ENCODE measurements around the gene MRPL21.
A peak's percentile ranks its signal among the peaks of the same experiment; 100 is the strongest.
"Not testable (repeated sequence)": the region's sequence is repeated elsewhere in the genome, so short reads cannot be mapped to it uniquely, and the experiment has no call there.

The MRPL21 gene

DNA sequence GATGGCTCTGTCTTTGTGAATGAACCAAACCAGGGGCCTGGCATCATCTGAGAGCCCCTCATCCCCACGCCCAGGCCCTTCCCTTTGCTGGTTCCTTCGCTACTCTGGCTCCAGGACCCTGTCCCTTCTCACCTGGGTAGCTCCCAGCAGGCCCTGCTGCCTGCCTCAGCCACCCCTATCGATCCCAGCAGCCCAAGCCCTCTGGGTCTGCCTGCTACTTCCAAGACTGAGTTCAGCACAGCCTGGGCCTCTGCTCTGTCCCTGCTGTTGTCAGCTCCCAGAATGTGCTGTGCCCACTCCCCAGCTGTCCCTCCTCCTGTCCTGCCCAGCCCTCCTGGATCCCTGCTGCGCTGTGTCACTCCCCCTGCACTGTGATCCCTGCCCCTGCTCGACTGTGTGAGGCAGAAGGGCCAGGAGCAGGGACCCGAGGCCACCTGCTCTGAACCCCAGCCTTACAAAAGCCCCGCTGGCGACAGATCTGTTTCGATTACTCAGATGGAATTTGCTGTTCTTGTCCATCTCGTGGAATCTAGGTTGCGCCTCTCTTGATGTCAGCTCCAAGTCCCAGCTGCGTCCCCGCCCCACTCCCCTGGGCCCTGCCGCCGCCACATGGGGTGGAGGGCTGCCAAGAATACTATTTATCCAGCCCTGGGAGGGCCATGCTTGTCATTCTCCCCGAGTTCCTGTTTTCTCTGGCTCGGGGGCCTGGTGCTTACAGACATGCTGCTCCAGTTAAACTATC lies 13.0 kb downstream of the MRPL21 start:
- Mint-ChIP-seq H3K9me3 (no peaks in the 10 kb centered on the region), H3K4me3 (peak overlapping the region; percentile 38 to 69 (median 56)), H3K36me3 (ENCODE audit: low read depth) (peaks cover 32% of the 10 kb centered on the region), H3K27me3 (ENCODE audit: low read depth) (no peaks in the 10 kb centered on the region), H3K4me1 (peaks cover 25% of the 10 kb centered on the region), H3K27ac (peak overlapping the region; percentile 71 to 96 (median 93))
- TF ChIP-seq, protein P1, sequence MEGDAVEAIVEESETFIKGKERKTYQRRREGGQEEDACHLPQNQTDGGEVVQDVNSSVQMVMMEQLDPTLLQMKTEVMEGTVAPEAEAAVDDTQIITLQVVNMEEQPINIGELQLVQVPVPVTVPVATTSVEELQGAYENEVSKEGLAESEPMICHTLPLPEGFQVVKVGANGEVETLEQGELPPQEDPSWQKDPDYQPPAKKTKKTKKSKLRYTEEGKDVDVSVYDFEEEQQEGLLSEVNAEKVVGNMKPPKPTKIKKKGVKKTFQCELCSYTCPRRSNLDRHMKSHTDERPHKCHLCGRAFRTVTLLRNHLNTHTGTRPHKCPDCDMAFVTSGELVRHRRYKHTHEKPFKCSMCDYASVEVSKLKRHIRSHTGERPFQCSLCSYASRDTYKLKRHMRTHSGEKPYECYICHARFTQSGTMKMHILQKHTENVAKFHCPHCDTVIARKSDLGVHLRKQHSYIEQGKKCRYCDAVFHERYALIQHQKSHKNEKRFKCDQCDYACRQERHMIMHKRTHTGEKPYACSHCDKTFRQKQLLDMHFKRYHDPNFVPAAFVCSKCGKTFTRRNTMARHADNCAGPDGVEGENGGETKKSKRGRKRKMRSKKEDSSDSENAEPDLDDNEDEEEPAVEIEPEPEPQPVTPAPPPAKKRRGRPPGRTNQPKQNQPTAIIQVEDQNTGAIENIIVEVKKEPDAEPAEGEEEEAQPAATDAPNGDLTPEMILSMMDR (IDR thresholded peaks at IDR 0.05; ENCODE audit: unreplicated experiment in 3 of 3) = no peak

DNA sequence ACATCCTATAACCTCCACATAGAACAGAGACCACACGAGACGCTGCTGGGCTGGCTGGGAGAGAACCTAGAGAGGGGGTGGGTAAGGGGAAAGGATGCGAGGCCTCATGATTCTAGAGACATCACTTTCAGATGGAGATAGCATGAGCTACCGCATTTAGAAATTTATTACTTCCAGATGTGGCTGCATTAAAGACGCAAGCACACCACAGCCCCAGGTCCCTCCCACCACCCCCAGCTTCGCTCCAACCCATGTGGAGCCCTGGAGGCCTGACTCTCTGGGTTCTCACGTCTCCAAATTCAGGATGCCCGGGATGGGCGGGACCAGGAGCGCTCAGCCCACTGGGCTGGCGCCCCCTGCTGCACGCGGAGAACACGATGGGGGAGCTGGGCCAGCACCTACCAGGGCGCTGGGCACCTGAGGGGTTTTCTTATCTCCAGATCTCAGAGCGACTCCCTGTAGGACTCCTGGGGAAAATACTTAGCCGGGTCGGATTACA lies 13.6 kb downstream of the MRPL21 start:
- H3K36me3 Mint-ChIP-seq (ENCODE audit: low read depth) = peaks cover 32% of the 10 kb centered on the region
- no peaks in the 10 kb centered on the region for H3K9me3 Mint-ChIP-seq
- H3K27ac Mint-ChIP-seq = peak overlapping the region; percentile 71 to 96 (median 93)
- H3K4me3 Mint-ChIP-seq = peak overlapping the region in 2 of 3 experiments; percentile 12 to 42
- no peaks in the 10 kb centered on the region for H3K27me3 Mint-ChIP-seq (ENCODE audit: low read depth)
- peaks cover 25% of the 10 kb centered on the region for H3K4me1 Mint-ChIP-seq
- TF ChIP-seq, protein P1 (IDR thresholded peaks at IDR 0.05; ENCODE audit: unreplicated experiment in 3 of 3) = peak; percentile 31 to 50 (median 41)

DNA sequence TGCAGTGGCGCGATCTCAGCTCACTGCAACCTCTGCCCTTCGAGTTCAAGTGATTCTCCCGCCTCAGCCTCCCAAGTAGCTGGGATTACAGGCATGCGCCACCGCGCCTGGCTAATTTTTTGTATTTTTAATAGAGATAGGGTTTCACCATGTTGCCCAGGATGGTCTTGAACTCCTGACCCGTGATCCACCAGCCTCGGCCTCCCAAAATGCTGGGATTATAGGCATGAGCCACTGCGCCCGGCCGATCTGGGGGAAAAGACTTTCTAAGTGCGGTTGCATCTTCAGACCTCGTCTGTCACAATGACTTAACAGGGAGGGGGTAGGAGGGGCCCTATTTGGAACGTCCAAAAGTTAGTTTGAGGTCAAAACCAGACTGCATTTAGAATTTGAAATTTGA lies 18.8 kb downstream of the MRPL21 start:
- not testable (repeated sequence) for H3K4me1 Mint-ChIP-seq; H3K9me3 Mint-ChIP-seq; H3K27me3 Mint-ChIP-seq (ENCODE audit: low read depth); H3K4me3 Mint-ChIP-seq; H3K27ac Mint-ChIP-seq
- H3K36me3 Mint-ChIP-seq (ENCODE audit: low read depth) = peaks cover 21% of the 10 kb centered on the region

DNA sequence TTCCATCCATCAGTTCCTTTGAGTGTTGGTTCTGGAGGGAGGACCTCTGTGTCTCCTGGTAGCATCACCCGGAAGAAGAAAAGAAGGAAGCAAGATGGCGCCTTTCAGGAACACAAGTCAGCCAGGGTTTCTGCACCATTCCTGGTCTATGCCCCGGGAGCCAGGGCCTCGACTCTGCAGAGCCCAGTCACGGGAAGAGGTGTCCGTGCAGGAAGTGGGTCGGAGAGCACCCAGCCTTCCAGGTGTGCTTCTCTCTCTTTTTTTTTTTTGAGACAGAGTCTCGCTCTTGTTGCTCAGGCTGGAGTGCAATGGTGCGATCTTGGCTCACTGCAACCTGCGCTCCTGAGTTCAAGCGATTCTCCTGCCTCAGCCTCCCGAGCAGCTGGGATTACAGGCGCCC lies 21.2 kb downstream of the MRPL21 start:
- no peak overlapping the region for H3K4me3 Mint-ChIP-seq
- no peaks in the 10 kb centered on the region for H3K4me1 Mint-ChIP-seq
- H3K27ac Mint-ChIP-seq = no peak overlapping the region
- peaks cover 25% of the 10 kb centered on the region for H3K36me3 Mint-ChIP-seq (ENCODE audit: low read depth)
- H3K27me3 Mint-ChIP-seq (ENCODE audit: low read depth) = no peaks in the 10 kb centered on the region
- H3K9me3 Mint-ChIP-seq = no peaks in the 10 kb centered on the region
- TF ChIP-seq, protein P1 (IDR thresholded peaks at IDR 0.05; ENCODE audit: unreplicated experiment in 3 of 3) = no peak

DNA sequence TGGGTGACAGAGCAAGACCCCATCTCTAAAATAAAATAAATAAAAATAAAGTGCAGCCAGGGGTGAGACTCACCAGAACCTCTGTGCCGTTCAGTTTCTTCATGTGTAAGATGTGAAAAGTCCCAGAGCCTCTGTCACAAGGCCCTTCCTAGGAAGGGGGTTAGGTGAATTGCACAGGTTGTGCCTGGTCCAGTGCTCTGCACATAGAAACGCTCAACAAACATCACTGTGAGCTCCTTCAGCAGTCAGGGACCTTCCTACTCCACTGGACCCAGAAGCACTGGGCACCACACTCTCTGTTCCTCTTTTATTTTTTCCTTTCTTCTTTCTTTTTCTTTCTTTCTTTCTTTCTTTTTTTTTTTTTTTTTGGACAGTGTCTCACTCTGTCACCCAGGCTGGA lies 22.3 kb downstream of the MRPL21 start:
- no peaks in the 10 kb centered on the region for H3K4me1 Mint-ChIP-seq
- TF ChIP-seq, protein P1 (IDR thresholded peaks at IDR 0.05; ENCODE audit: unreplicated experiment in 3 of 3) = no peak
- no peaks in the 10 kb centered on the region for H3K27me3 Mint-ChIP-seq (ENCODE audit: low read depth)
- no peaks in the 10 kb centered on the region for H3K9me3 Mint-ChIP-seq
- H3K27ac Mint-ChIP-seq = no peak overlapping the region
- no peak overlapping the region for H3K4me3 Mint-ChIP-seq
- H3K36me3 Mint-ChIP-seq (ENCODE audit: low read depth) = peaks cover 20% of the 10 kb centered on the region

DNA sequence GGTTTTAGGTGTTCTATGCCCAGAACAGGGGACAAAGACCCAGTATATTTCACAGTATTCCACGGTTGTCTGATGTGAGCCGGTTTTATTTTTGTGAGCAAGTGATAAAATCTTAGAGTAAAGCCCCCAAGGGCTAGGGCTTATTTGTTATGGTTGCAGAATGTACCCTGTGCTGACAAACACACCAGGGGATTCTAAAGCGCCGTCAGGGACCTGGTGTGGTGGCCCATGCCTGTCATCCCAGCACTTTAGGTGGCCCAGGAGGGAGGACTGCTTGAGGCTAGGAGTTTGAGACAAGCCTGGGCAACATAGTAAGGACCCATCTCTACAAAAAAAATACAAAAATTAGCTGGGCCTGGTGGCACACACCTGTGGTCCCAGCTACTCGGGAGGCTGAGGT lies 22.8 kb downstream of the MRPL21 start:
- Mint-ChIP-seq H3K9me3 (no peaks in the 10 kb centered on the region), H3K27ac (no peak overlapping the region), H3K4me3 (no peak overlapping the region), H3K36me3 (ENCODE audit: low read depth) (peaks cover 20% of the 10 kb centered on the region), H3K27me3 (ENCODE audit: low read depth) (no peaks in the 10 kb centered on the region), H3K4me1 (no peaks in the 10 kb centered on the region)
- TF ChIP-seq, protein P1 (IDR thresholded peaks at IDR 0.05; ENCODE audit: unreplicated experiment in 3 of 3) = no peak
